Adrenal gland (tissue), 12 donors: ENCODE measurements around the gene NFATC1. TPM values are rescaled to one million over a fixed set of nuclear protein-coding genes. Genes with fewer than 3 reads are reported as not detected.

Source experiments
- DNase-seq, 7 donors: peaks; one replicate each; pipeline ENCODE4 v3.0.0-alpha.2; 2019 to 2020
- H3K27ac ChIP-seq, 5 donors: fragments of 200-600 bp; sonication (generic) in 4 of 5; 1 replicate in 3 of 5; 2 replicates in 2 of 5; pipeline versions ENCODE4 v1.5.1 to v1.8.0; 2016 to 2020; ENCODE audit warnings: mild to moderate bottlenecking in 1 of 5
- H3K27me3 ChIP-seq: fragments of 200-600 bp; 2 replicates; pipeline ENCODE4 v1.8.0; 2021
- H3K36me3 ChIP-seq, 2 donors: fragments of 200-600 bp; replicated peaks in 1 of 2; 1 replicate in 1 of 2; 2 replicates in 1 of 2; pipeline versions ENCODE4 v1.5.1 to v1.8.0; 2018 to 2022
- H3K4me1 ChIP-seq, 2 donors: fragments of 200-600 bp; replicated peaks in 1 of 2; 1 replicate in 1 of 2; 2 replicates in 1 of 2; pipeline versions ENCODE4 v1.5.1 to v1.8.0; 2018 to 2021
- H3K4me3 ChIP-seq, 4 donors: fragments of 200-600 bp; sonication (generic) in 3 of 4; one replicate each; pipeline ENCODE4 v1.5.1; 2016 to 2018
- H3K9me3 ChIP-seq, 3 donors: fragments of 200-600 bp; sonication (generic) in 1 of 3; replicated peaks in 1 of 3; 1 replicate in 2 of 3; 2 replicates in 1 of 3; pipeline versions ENCODE4 v1.5.1 to v1.8.0; 2016 to 2021
- CTCF ChIP-seq, 6 experiments: fragments of 450-650 bp in 4 of 6; fragments of 200-600 bp in 2 of 6; sonication (generic) in 1 of 6; IDR thresholded peaks; 1 replicate in 5 of 6; 2 replicates in 1 of 6; pipeline versions ENCODE4 v1.5.1 to v1.8.0; 2016 to 2021; ENCODE audit warnings: antibody characterized with exemption in 6 of 6, mild to moderate bottlenecking in 2 of 6, moderate library complexity in 1 of 6
- POLR2A ChIP-seq, 2 donors: fragments of 450-650 bp; IDR thresholded peaks; one replicate each; pipeline ENCODE4 v1.6.1; 2017; ENCODE audit warnings: antibody characterized with exemption in 2 of 2, mild to moderate bottlenecking in 2 of 2, moderate library complexity in 1 of 2
- WGBS, 4 donors: extraction: QIAGEN DNeasy Blood & Tissue Kit in 2 of 4; methylation state at CpG; one replicate each; pipeline versions ENCODE4 v1.1.5 to v1.1.7; 2013 to 2017; 5-methylcytosine and 5-hydroxymethylcytosine counted together
- intact Hi-C, 2 donors: fragments of 100-400 bp; cut with DNase I; formaldehyde crosslinking; loops; one replicate each; pipeline versions ENCODE4 v1.14.1 to v1.15.0; 2022 to 2023
- polyA plus RNA-seq, 3 donors: library from polyadenylated mRNA; stranded (reverse); fragments of 200-250 nt in 2 of 3; fragments of 350-450 nt in 1 of 3; fragmentation: Illumina TruSeq in 1 of 3; extraction: RNeasy Lipid Tissue Mini Kit (QIAGEN cat#74804) in 1 of 3; gene quantifications; one replicate each; pipeline ENCODE4 v1.2.3, GENCODE V29; 2013 to 2014
- total RNA-seq, 9 donors: library from RNA; depleted of rRNA in 4 of 9; stranded (reverse); fragments of >200 nt in 4 of 9; fragments of 120-200 nt in 1 of 9; fragmentation: NEBNext Ultra II Directional in 1 of 9; extraction: Animal tissue kit (Norgen Biotek cat#: 25700) in 1 of 9; gene quantifications; one replicate each; pipeline versions ENCODE4 v1.1.0 to v1.2.4, GENCODE V29; 2013 to 2023
- donor health status: healthy with polysubstance abuse.
- donor health status: Bipolar disorder and iron deficiency.
- donor health status: DM: yes; HTN: yes; CAD: no.
- donor health status: DM: no; HTN: no; CAD: no.
- donor health status: DM: no; HTN: no; CAD: no.
- donor health status: DM: yes; HTN: yes; CAD: no.

The NFATC1 gene
- total and polyA plus RNA-seq, 12 donors, result 0.50 to 20.9 (median 6.7) TPM

GRCh38 chr18:79460481-79461300 lies 65.0 kb downstream of the NFATC1 start:
- no peaks in the 10 kb centered on the region for H3K4me1 ChIP-seq
- TF ChIP-seq POLR2A (IDR thresholded peaks at IDR 0.05), result no peak
- TF ChIP-seq CTCF (IDR thresholded peaks at IDR 0.05), result no peak
- no peak for DNase-seq
- peaks cover 0 to 7% of the 10 kb centered on the region in 2 donors for H3K36me3 ChIP-seq
- 85 to 88% (median 87%) methylated on average over 7 to 31 of the region's 31 CpGs for WGBS, 4 donors
- no peak overlapping the region for H3K27ac ChIP-seq
- no peaks in the 10 kb centered on the region for H3K9me3 ChIP-seq
- H3K4me3 ChIP-seq, result no peak overlapping the region
- intact Hi-C loops, result loop anchor here in 1 of 2 donors (10.0 kb wide), 1 partner anchor 64 kb away; no protein-coding TSS in a partner anchor
- H3K27me3 ChIP-seq, result no peaks in the 10 kb centered on the region

GRCh38 chr18:79461627-79462026 lies 65.9 kb downstream of the NFATC1 start:
- Histone ChIP-seq H3K4me1 (no peaks in the 10 kb centered on the region), H3K36me3 (peaks cover 0 to 7% of the 10 kb centered on the region in 2 donors), H3K9me3 (no peaks in the 10 kb centered on the region), H3K4me3 (no peak overlapping the region), H3K27me3 (no peaks in the 10 kb centered on the region), H3K27ac (no peak overlapping the region)
- WGBS, 4 donors, result 79 to 100% (median 93%) methylated on average over 8 to 22 of the region's 22 CpGs
- intact Hi-C loops, result loop anchor here in 1 of 2 donors (10.0 kb wide), 1 partner anchor 63 kb away; no protein-coding TSS in a partner anchor
- DNase-seq, result no peak
- TF ChIP-seq CTCF (IDR thresholded peaks at IDR 0.05) (no peak), POLR2A (IDR thresholded peaks at IDR 0.05) (no peak)

- Histone ChIP-seq H3K9me3 (no peaks in the 10 kb centered on the region), H3K27ac (no peak overlapping the region), H3K36me3 (peaks cover 0 to 7% of the 10 kb centered on the region in 2 donors), H3K4me3 (no peak overlapping the region), H3K4me1 (no peaks in the 10 kb centered on the region), H3K27me3 (no peaks in the 10 kb centered on the region)
- intact Hi-C loops, result loop anchor here in 1 of 2 donors (10.0 kb wide), 1 partner anchor 61 kb away; no protein-coding TSS in a partner anchor
- WGBS, 4 donors, result 89 to 90% (median 90%) methylated on average over 8 to 25 of the region's 25 CpGs
- TF ChIP-seq POLR2A (IDR thresholded peaks at IDR 0.05) (no peak), CTCF (IDR thresholded peaks at IDR 0.05) (no peak)
- DNase-seq, result no peak
Measured at GRCh38 chr18:79463424-79463960, 67.8 kb downstream of the NFATC1 start.

GRCh38 chr18:79465392-79465991 lies 69.8 kb downstream of the NFATC1 start:
- DNase-seq, result no peak
- Histone ChIP-seq H3K27ac (no peak overlapping the region), H3K4me3 (no peak overlapping the region), H3K9me3 (no peaks in the 10 kb centered on the region), H3K4me1 (no peaks in the 10 kb centered on the region), H3K36me3 (peaks cover 0 to 18% of the 10 kb centered on the region in 2 donors), H3K27me3 (no peaks in the 10 kb centered on the region)
- intact Hi-C loops, result loop anchor here in 1 of 2 donors (10.0 kb wide), 1 partner anchor 59 kb away; no protein-coding TSS in a partner anchor
- TF ChIP-seq POLR2A (IDR thresholded peaks at IDR 0.05), result no peak
- TF ChIP-seq CTCF (IDR thresholded peaks at IDR 0.05), result no peak
- 66 to 81% (median 75%) methylated on average over 19 to 26 of the region's 26 CpGs for WGBS, 4 donors
